Dedifferentiated amniotic fluid mesenchymal stem cell (primary cell): ENCODE results near the gene TTC16.
"Not testable (repeated sequence)": the region's sequence is repeated elsewhere in the genome, so short reads cannot be mapped to it uniquely, and the experiment has no call there.

Experiments used
- DNase-seq: peaks from one replicate; pipeline ENCODE4 v3.0.0-alpha.2; 2016; ENCODE audit errors: extremely low spot score

Gene TTC16

DNA sequence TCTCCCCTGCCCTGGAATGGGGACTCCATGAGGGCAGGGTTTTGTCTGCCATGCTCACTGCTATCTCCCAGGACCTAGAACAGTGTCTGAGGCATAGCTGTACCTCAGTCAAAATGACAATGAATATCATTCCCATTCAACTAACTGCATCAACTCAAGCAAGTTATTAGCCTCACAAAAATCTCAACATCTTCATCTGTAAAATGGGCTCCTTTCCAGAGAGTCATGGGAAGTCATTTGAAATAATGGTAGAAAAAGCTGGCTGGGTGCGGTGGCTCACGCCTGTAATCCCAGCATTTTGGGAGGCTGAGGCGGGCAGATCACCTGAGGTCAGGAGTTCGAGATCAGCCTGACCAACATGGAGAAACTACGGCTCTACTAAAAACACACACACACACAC lies 53.2 kb downstream of the TTC16 start:
- no peak for DNase-seq

GRCh38 chr9:127769929-127770582 lies 54.2 kb downstream of the TTC16 start:
- no peak for DNase-seq

DNA sequence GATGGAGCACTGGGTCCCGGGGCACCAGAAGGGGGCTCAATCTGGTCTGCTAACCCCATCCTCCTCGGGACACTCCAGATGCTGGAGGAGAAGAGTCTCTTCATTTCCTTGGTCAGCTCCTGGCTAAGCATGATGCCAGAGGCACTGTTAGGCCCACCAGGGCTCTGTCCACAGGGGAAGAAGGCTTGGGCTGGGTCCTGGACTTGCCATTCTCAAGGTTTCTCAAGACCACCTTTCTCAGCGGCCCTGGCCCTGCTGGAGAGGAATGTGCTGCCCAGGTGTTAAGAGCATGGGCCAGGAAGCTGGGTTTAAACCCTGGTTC lies 54.7 kb downstream of the TTC16 start:
- DNase-seq, result no peak

- DNase-seq, result peak; percentile 88
Measured at GRCh38 chr9:127770905-127771569, 55.2 kb downstream of the TTC16 start.

DNA sequence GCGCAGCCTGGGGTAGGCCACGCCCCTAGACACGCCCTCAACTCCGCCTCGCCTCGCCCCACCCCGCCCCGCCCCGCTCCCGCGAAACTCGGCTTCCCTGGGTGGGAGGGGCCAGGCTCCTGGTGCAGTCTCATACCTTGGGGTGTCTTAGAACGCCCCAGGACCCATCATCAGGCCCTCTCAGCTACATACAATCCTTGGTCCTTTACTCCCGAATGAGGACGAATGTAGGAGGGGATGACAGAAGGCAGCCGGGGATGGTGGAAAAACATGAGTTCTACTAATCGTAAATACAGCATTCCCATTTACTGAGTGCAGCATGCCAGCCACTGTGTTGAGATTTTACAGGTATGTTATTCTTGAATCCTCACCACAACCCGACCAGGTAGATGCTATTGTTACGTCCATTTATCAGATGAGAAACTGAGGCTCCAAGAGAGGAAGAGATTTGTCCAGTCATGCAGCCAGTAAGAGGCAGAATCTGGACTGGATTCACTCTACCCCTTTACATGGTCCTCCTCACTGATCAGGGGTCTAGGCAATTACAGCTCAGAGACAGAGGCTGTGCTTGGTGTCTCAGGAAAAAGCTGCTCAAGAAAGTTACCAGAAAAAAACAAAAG lies 55.8 kb downstream of the TTC16 start:
- no peak for DNase-seq

GRCh38 chr9:127772603-127773002 lies 56.7 kb downstream of the TTC16 start:
- DNase-seq, result no peak

GRCh38 chr9:127773272-127773671 lies 57.4 kb downstream of the TTC16 start:
- no peak for DNase-seq

DNA sequence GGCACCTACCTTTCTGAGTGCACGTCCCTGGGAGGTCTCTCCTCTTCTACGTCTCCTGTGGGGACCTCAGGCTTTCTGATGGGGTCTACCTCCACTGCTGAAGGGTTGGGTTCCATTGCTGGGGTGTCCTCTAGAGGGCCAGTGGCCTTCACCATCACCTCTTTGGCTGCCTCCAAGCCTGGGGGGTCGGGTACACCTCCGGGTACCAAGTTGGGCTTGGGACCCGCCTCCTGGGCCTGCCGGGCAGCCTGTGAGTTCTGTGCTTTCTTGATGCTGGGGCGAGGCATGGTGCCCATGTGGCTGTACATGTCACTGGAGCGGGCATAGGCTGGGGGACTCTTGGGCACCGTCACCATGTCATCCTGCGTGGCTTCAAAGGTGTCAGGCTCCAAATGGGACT lies 58.1 kb downstream of the TTC16 start:
- no peak for DNase-seq

DNA sequence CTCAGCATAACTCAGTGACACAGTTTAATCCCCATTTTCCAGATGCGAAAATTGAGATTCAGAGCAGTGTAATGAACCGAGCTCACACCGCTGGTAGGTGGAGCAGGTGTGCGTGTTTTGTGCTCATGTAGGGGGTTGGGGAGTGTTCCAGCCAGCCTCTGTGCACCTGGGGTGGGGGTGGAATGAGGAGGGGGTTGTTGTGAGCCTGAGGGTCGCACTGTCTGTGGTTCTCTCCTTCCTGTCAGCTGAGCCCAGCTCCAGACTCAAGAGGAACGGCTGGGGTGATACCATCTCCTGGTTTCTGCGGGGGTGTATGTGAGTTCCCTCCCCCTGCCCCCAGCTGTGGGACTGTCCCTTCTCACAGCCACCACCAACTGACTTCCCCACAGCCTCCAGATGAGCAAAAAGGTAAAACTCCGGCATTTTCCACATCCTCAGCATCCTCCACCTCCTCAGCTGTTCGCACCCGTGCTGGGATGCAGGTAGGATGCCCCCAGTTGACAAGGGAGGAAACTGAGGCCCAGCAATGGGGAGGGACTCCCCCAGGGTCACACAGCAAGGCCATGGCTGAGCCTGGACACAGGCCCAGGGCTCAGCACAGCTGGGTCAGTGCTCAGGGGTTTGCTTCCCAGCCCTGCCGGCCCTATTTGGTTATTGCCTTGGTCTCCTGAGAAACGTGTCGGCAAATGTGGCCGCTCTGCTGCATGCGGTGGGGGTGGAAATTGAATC lies 60.5 kb downstream of the TTC16 start:
- DNase-seq, result no peak

GRCh38 chr9:127776924-127777289 lies 61.0 kb downstream of the TTC16 start:
- no peak for DNase-seq

DNA sequence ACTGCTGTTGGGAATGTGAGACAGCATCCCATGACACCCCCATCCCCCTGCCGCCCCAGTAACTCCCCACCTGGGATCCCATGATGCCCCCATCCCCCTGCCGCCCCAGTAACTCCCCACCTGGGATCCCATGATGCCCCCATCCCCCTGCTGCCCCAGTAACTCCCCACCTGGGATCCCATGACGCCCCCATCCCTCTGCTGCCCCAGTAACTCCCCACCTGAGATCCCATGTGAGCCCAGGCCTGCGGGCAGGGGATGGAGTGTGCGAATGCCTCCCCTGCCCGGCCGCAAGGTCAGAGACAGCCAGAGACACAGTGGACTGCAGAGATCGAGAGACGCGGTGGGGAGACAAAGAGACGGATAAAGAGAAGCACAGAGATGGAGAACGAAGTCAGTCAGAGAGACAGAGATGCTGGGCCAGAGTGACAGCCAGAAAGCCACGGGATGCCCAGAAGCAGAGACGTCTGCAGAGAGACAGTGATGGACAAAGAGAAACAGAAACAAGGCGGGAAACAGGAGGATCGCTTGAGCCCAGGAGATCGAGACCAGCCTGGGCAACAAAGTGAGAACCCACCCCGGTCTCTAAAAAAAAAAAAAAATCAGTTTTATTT lies 61.6 kb downstream of the TTC16 start:
- DNase-seq, result no peak

- no peak for DNase-seq
Measured at GRCh38 chr9:127778280-127779135, 62.6 kb downstream of the TTC16 start, which contains the start of gene SH2D3C. Gene SH2D3C (minus strand): TSS chr9:127778666. CDS start chr9:127778627, 39 bp downstream.

DNA sequence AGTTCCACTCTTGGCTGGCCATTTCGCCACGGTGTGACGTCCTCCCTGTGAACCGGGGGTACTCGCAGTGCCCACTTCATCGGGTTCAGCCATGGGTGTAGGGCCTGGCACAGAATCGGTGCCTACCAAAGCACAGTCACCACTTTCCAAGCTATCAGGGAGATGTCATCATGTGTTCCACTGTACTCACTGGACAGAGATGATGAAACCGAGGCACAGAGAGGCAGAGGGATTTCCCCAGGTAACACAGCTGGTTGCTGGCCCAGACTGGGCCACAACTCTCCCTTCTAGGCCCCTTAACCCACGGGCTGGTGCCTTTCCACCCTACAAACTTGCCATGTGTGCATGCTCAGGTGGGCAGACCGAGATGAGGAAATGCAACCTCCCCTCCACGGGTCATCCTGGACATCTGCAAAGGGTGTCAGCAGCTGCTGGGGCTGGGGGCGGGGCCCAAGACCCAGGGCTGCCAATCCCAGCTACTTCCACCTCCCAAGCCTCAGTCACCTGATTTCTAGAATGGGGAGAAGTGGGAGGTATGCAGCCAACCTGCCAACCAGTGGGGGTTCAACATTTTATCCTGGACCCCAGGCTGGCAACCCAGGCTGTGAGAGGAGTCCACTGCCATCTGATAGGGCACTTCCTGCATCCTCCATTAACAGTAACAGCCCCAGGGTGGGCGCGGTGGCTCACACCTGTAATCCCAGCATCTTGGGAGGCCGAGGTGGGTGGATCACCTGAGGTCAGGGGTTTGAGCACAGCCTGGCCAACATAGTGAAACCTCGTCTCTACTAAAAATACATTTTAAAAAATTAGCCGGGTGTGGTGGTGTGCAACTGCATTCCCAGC lies 63.5 kb downstream of the TTC16 start:
- DNase-seq, result no peak

DNA sequence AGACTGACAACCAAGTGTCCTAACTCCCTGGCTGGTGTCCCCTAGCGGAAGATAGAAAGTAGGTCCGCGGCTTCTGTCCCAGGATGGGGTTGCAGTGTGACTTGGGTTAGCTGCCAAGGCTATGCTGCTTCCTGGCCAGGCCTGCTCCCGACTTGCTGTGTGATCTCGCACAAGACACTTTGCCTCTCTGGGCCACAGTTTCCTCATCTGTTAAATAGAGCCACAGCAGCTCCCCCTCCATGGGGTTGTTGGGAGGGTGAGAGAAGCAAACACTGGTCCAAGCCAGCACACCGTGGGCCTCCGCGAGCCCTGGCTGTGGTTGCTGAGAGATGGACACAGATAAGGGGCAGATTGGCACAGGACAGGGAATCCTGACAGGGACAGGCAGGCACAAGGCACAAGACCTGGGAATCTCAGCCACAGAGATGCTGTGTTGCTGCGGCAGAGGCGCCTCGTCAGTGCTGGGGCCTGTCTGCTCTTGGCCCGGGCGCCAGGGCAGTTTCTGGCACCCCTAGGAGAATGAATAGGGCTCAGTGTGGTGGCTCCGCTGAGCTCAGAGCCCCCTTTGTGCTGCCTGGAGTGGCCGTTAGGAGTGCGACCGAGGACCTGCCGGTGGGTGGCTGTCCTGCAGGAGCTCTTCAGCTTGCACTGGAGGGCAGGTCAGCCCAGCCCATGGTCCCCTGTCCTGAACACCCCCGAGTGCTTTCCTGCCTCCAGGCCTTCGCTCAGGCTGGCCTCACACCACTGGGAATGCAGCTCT lies 64.4 kb downstream of the TTC16 start:
- no peak for DNase-seq

DNA sequence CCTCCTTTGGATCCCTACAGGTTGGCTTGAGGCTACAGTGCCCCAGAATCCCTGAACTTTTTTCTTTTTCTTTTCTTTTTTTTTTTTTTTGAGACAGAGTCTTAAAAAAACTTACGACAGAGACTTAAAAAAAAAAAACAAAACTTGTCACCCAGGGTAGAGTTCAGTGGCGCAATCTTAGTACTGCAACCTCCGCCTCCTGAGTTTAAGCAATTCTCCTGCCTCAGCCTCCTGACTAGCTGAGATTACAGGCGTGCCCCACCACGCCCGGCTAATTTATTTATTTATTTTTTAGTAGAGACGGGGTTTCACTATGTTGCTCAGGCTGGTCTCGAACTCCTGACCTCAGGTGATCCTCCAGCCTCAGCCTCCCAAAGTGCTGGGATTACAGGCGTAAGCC lies 65.0 kb downstream of the TTC16 start:
- not testable (repeated sequence) for DNase-seq
